Putamen (tissue), 1 donor: Measurements from ENCODE around the gene TMEM107.

Source experiments
- DNase-seq: peaks from one replicate; pipeline ENCODE4 v3.0.0-alpha.2; 2016; ENCODE audit warnings: low spot score

TMEM107 gene

DNA sequence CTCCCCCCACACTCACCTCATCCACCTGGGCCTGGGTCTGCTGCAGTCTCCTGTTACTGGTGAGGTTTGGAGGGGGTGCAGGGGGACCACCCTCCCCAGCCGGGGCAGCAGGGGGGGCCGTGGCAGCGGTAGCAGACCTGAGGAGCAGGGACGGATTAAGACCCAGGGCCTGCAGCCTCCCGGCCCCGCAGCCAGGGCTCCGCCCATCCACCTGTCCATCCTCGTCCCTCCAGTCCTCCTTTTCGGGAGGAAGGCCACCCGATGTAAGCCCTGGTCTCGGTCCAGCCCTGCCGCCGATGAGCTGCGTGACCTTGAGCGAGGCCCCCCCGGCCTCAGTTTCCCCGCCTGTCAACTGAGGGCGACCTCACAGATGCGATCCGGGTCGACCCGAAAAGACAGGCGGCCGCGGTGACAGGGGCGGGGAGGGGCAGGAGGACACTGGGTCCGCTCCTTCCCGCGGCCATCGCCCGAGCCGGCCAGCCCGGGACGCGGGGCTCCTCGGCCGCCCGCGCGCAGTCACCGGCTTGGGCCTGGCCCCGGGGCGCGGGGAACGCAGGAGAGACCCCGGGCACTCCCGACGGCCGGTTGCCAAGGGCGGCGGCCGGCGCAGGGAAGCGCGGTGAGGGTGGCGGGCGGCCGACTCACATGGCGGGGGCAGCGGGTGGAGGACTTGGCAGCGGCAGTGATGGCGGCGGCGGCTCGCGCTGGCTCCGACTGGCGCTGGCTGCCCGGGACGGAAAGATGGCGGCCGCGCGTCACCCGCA lies 13.8 kb downstream of the TMEM107 start, which contains the start of gene VAMP2:
VAMP2 (minus strand) TSS at position 716 of the 764 bp plus-strand sequence; CDS start at position 647, 69 bp downstream.
- no peak for DNase-seq

DNA sequence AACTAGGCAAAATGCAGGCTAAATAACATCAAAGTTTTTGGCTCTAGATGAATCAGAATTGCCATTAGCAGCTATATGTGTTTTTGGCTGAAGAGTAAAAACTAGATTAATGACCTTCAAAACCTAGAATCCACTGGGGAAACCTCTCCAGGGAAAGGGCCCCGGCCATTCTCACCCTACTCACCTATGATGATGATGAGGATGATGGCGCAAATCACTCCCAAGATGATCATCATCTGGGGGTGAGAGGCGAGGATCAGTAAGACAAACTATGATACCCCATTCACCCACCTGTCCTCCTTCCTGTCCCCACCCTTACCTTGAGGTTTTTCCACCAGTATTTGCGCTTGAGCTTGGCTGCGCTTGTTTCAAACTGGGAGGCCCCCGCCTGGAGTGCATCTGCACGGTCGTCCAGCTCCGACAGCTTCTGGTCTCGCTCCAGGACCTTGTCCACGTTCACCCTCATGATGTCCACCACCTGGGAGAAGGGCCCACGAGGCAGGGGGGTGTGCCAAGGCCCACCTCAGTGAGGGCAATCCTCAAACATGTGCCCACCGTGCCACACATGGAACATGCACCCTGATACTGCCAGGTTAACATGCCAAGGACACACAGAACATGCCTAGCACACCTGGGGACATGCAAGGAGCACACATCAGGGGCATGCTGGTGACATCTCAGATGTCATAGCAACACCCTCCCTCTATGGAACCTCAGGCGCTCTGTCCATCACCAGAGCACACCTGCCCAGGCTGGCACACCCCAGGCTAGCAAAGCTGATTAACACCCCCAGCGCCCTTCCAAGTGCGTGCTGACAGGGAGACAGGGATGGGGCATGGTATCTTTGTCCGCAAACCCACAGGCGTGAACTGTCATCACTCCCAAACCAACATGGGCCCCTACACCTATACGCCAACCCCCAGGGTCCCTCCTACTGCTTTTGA lies 14.6 kb downstream of the TMEM107 start:
- DNase-seq = no peak

DNA sequence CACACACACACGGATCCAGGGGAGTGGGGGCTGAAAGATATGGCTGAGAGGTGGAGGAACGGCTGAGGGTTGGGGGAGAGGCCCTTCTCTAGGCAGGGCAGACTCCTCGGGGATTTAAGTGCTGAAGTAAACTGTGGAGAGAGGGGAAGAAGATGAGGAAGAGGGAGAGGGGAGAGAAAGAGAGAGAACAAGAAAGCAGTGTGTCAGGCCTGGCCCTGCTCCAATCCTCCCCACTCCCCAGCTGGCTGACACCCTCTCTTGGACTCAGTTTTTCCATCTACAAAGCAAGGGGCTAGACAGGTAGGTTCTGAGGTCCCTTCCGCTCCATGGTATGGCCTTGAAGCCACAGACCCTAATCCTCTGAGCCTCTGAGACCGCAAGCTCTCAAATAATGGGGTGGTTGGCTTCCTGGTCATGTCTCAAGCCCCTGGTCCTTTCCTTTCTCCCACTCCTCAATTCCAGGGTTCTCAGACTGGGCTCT lies 15.4 kb downstream of the TMEM107 start:
- no peak for DNase-seq

DNA sequence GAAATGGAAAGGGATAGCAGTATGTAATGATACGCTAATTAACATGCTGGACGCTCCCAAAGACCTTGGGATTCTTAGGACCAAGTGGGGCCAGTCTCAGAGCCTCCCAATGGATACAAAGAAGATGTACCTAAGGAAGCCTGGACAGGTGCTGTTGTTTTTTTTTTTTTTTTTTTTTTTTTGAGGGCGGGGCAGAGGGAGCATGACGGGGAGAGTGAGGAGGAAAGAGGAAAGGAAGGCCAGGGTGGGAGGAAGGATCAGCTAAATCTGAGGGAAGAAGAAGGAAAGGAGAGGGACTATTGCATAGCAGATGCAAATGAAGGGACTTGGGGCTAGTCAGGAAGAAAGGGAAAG lies 16.0 kb downstream of the TMEM107 start:
- DNase-seq = no peak

DNA sequence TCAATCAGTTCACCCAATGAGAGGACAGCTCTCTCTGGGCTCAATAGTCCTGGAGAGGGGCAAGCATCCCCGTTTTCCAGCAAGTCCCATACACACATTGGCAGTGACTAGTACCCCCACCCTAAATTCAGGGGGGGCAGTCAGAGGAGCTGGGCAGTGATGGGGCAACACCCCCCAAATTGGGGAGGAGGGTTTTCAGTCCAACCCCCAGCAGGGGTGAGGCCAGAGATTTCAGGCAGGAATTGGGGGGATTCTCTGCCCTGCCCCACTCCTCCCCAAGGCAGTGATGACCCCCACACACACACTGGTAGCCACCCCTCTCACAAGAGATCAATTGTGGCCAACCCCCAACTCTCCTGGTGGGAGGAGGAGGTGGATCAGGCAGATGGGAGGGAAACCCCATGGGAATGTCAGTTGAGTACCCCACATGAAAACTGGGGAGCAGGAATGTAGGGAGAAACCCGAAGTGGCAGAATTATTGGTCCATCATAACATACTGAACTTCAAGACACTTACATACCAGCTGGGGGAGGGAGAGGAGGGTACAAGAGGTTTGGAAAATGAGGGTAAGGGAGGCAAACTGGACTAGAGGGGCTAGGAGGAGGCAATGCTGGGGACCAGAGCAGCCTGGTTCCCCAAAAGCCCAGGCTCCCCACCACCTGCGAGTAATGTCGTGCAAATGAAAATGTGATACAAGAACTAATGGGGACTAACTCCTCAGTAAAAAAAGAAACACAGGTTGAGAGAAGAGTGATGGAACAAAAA lies 16.5 kb downstream of the TMEM107 start:
- no peak for DNase-seq

DNA sequence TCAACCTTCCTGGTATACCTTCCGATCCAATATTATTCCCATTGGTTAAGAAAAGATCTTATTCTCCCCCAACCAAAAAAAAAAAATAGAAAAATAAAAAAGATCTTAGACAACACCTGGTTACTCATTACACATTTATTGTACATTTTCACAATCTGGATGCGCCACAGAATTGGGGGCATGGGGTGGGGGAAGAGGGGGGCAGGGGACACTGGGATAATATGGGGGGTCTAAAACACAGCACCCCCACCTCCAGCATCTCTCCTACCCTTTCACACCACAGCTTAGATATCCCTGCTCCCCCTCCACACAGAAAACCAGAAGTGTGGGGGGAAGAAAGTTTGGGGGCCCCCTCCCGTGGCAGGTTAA lies 17.2 kb downstream of the TMEM107 start:
- DNase-seq = no peak

DNA sequence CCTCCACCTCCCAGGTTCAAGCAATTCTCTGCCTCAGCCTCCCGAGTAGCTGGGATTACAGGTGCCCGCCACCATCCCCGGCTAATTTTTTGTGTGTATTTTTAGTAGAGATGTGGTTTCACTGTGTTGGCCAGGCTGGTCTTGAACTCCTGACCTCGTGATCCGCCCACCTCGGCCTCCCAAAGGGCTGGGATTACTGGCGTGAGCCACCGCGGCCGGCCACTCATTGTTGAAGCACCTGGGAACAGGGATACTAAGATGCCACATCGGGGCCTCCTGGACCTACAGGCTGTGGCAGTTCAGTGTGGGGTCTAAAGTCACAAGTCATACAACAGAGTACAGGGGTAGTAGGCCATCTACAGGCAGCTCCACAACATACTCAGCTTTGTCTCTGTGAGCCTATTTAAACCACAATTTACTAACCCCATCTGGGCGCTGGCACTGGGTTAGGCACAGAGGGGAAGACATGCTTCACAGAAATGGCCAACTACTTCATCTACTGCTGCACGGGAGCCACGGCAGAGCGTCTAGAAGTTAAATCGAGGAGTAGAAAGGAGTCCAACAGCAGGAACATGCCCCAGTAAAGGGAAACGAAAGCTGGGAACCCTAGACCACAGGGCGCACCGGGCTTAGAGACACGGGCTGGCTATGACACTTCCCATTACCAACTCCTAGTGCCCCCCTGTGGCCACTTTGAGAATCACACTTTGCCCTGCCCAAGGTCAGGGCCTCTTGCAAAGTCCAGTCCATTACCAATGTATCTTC lies 17.7 kb downstream of the TMEM107 start:
- DNase-seq = peak; percentile 83

DNA sequence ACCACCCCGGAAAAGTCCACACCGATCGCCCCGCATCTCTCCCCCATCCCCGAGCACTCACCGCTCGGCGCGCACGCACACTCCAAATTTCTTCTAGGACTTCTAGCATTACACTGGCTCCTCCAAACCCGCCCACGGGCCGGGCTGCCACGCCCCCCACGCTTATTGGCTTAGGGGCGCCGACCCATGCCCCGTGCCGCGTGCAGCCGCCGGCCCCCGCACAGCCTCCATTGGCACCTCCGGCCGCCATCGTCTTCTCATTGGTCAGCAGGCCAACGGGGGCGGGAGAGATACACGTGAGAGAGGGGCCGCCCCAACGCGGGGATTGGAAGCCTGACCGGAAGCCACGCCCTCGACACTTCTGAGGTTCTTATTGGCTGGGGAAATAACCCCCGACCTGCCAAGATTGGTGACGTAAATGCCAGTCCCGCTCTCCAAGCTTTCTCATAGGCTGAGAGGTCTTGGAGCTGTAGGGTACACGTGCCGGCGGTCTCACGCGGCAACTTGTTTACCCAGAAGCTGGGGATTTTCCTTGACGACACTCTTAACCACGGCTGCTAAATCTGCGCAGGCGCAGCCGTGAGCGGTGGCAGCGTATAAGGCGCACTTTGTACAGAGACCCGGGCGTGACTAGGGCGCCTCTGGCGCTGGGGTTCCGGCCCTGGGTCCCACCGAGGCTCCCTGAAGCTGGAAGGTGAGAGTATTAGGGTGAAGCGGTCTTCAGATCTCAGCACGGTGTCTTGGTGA lies 19.8 kb downstream of the TMEM107 start:
- DNase-seq = peak; percentile 100

DNA sequence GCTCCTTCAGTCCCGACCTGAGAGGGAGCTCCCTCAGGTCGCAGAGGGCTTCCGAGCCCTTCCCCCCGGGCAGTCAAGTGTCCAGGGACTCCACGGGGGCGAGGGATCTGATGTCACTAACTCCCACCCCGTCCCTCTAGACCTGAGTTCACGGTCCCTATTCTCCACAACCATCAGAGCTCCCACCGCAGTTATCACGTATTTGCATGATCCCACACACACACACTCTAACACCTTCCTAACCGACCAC lies 20.3 kb downstream of the TMEM107 start:
- no peak for DNase-seq

DNA sequence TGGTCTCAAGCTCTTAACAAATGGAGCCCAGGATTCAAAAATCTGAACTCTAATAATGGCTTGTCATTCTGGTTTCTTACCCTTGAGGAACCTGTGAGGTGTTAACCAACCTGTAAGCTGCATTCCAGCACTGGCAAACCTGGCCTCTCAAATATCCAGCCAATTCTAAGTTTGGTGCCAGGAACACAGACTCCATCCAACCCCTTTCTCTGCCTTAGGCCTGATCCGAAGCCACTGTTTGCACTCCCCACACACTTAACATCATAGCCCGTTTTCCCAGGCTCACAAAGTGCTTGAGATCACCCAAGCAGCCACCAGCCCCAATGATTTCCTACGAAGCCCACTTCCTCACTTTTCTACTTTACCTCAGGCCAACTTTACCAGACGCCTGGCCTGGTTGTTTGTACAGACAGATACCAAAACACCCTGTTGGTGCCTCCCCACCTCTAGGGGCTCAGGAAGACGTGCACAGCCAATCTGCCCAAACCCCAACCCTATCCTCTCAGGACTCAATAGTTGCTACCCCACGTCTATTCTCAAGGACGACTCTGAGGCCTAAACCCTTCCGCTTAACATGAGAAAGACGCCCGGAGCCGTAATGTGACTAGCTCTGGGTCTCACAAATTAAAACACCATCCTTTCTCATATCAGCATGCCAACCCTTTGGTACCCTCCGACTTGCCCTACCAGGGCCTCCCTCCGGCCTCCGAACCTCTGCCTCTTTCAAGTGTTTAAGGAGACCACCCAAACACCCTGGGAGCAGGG lies 20.8 kb downstream of the TMEM107 start:
- no peak for DNase-seq

DNA sequence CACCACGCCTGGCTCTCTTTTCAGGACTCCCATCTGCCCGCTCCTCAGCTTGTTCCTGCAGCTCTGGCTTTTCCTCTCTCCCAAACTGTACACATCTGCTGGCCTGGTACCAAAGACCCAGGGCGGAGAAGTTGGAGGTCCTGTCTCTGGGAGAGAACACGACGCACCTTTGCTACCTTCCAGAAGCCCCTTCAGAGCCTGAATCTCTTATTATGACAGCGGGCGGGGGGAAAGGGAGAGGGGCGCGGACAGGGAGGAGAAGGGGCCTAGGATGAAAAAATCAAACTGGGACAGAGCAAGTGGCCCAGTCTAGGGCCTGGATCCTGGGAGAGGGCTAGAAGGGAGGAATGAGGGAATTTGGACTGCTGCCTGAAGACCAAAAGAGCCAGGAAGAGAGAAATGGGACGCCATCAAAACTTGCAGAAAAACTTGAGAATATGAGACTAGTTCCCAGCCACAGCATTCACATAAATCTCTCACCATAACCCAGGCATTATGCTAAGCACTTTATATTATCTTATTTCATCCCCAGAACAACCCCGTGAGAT lies 21.5 kb downstream of the TMEM107 start:
- DNase-seq = no peak

DNA sequence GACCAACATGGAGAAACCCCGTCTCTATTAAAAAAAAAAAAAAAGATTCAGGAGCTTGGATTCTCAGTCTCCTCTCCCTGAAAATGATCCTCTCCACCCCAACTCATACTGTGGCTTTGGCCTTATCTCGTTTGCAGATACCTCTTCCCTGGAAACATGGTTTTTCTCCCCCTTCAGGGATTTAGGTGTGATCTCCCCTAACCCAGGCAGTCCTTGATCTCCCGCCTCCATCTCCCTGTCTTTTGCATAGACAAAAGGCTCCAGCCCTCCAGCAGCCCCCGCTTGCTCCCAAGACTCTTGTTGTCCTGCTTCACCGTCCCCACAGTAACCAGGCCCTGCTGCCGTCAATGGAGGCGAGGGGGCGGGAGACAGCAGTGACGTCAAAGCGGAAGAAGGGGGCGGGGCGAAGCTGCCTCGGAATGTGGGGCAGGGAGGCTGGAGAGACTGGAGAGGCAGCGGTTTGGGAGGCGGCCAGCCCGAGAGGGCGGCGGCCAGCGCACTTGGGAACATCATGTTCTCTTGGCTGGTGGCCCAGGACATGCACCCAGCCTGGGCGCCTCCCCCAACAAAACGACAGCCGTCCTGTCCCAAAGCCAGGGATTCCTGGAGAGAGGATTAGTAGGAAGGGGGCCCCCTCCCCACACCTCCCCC lies 22.1 kb downstream of the TMEM107 start:
- peak; percentile 95 for DNase-seq

DNA sequence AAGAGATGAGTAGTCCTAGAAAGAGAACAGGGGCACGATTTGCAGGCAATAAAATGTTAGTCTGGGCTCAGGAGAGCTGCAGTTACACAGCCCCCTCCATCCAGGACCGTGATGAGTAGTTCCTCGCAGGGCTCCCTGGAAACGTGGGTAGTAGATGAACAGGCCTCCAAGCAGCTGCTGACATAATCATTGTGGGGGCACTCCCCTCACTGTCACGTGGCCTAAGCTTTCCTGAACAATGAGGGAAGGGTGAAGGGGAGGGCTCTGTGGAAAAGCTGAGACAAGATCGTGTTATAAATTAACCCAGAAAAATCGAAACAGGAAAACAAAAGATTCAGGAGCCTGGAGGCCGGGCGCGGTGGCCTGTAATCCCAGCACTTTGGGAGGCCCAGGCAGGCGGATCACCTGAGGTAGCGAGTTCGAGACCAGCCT lies 22.6 kb downstream of the TMEM107 start:
- peak; percentile 88 for DNase-seq

DNA sequence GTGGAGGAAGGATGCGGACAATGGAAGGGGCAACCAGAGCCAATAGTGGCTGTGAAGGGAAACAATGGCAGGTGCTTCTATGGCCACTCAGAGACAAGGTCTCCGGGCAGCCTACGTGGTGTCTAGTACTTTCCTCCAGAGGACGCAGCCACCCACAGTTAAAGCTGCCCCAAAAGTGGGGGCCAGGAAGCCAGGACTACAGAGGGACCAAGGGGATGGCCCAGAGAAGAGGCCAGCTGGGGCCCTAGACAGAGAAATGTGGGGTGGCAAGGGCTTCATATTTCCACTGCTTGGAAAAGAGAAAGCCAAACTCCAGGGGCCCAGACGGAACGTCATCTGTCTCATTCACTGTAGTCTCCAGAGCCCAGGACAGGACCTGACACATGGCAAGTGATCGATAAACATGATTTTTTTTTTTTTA lies 23.1 kb downstream of the TMEM107 start:
- DNase-seq = no peak

DNA sequence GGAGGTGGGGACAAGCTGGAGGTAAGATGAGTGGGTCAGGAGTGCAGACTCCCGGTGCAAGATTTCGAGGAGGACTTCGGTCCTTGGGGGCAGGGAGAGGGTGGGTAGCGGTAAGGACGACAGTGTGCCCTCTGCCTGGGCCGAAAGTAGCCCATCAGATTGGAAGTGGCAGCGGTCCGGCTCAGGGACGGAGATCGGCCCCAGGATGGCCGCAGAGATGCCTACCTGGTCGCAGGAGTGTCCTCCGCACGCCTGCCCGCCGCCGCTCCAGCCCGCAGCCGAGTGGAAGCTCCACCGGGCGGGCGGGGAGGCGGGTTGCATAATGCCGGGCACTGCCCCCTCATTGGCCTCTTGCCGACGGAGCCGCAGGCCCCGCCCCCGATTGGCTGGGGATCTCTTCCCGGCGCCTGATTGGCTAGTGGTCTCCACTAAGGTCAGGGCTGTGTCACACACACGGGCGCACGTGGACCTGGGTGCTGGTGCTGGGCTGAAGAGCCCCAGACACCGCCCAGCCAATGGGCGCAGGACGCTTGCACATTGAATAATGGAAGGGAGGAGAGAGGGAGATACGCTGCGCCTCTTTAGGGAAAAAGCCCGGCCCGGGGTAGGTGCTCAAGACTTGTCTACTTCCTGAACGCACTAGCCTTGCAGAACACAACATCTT lies 23.9 kb downstream of the TMEM107 start, which contains the start of gene PER1:
PER1 (minus strand) TSS at position 293 of the 664 bp plus-strand sequence. CDS start 1,698 bp downstream, outside the sequence.
- peak; percentile 92 for DNase-seq

DNA sequence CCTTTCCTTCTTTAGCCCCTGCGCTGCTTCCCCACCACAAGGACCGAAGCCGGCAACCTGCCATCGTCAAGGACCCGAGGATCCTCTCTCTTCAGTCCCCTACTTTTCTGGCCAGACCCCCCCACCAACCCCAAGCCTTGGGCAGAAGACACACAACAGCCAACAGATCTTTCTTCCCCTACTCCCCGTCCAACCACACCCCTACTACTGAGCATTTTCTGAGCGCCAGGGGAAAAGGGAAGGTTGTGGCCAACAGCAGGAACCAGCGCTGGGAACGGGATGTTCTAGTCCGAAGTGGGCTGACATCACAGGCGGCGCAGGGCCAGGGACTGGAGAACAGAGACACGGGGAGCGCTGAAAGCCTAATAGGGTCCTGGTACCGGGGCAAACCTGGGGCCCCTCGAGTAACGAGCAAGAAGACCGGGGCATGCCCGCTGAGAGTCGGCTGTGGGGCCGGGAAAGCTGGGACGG lies 24.5 kb downstream of the TMEM107 start:
- no peak for DNase-seq

DNA sequence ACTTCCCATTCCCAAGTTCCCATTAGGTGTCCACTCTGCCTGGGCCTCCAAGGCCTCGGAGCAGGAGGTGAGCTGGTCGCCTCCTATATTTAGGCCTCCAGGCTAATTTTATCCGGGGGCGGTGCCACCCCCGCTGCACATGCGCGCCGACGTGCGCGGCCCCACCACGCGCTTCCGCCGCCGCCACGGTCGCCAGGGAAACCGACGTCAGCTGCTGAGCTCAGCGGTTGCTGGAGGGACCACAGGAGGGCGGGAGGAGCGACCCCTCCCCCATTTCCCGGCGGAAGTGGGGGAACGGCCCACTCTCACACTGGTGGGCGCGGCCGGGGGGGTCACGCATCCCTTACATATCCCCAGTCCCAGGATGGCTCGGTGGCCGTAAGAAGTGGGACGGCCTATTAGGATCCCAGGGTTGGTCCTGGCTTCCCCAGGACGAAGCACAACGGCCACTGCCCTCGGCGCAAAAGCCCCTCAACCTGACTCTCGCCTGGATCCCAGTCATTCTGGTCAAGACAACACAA lies 25.0 kb downstream of the TMEM107 start:
- DNase-seq = peak; percentile 85
